Measurements from ENCODE around the gene STC2. TPM values are rescaled to one million over a fixed set of nuclear protein-coding genes. Genes with fewer than 3 reads are reported as not detected.

Gene STC2
- total and polyA plus RNA-seq, 2 experiments from 2014 or later = 27.3 to 132 TPM

DNA sequence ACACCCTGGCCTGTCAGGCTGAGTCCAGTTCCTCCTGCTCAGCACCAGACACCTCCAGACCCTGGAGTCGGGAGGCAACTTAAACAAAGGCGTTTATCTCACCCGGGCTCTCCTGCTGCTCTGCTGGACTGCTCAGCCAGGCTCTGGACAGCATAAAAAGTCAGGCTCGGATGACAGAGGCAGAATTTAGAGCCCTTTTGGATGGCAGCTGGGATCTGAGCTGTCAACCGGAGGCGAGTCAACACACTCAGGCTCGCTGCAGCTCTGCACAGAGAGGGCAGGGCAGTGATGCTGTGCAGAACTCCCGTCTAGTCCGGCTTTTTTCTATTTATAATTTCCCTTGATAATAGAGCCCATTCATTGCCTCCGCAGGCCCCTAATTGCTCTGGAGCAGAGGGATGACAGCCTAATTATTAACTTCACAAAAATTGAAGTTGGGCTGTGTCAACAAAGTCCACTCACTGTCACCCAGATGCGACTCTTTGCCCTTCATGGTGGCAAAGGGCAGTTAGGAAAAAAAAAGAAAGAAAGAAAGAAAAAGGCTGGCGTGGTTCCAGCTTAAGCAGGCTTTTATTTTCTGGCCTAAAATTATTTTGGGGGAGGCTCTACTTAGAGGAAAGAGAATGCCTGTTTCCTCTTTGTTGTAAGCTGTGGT, 37.6 kb downstream of the STC2 start:
- Histone ChIP-seq H3K79me2 (replicated peaks; ENCODE audit: insufficient read depth) (no peaks in the 10 kb centered on the region), H3K27me3 (ENCODE audit: insufficient read depth) (peaks cover 12% of the 10 kb centered on the region), H3K27ac (ENCODE audit: low read depth) (no peak overlapping the region), H3K4me1 (ENCODE audit: insufficient read depth) (peaks cover 22% of the 10 kb centered on the region), H3K4me3 (no peak overlapping the region), H4K20me1 (replicated peaks; ENCODE audit: insufficient read depth) (no peaks in the 10 kb centered on the region), H3F3A (replicated peaks; ENCODE audit: low read depth) (no peaks in the 10 kb centered on the region; the same call in 1 of the 2 replicates), H2AFZ (no peak overlapping the region), H3K36me3 (ENCODE audit: insufficient read depth) (no peaks in the 10 kb centered on the region), H3K9me2 (ENCODE audit: insufficient read depth) (no peaks in the 10 kb centered on the region), H3K4me2 (no peak overlapping the region)
- no peak overlapping the region for H3K4me3 Mint-ChIP-seq
- H3K27ac Mint-ChIP-seq = no peak overlapping the region
- ATAC-seq = no peak
- peaks cover 7% of the 10 kb centered on the region; the same call in 1 of the 3 replicates for H3K36me3 Mint-ChIP-seq (ENCODE audit: low read depth)
- peaks cover 28% of the 10 kb centered on the region for H3K4me1 Mint-ChIP-seq
- TF ChIP-seq CREB1 (CRISPR knock-in tag; IDR thresholded peaks at IDR 0.05; ENCODE audit: low read depth) (no peak), STAT1 (IDR thresholded peaks at IDR 0.05; ENCODE audit: unreplicated experiment) (no peak), POLR2AphosphoS5 (IDR thresholded peaks at IDR 0.05; ENCODE audit: low read depth) (no peak), ZNF114 (CRISPR knock-in tag; IDR thresholded peaks at IDR 0.05) (no peak), ZNF331 (CRISPR knock-in tag; IDR thresholded peaks at IDR 0.05; ENCODE audit: low read depth) (no peak), EZH2phosphoT487 (IDR thresholded peaks at IDR 0.05; ENCODE audit: unreplicated experiment) (no peak), JUNB (IDR thresholded peaks at IDR 0.05; ENCODE audit: unreplicated experiment) (no peak), ETS1 (IDR thresholded peaks at IDR 0.05) (no peak), EZH2 (IDR thresholded peaks at IDR 0.05; ENCODE audit: low read depth, unreplicated experiment) (no peak)
- peaks cover 12% of the 10 kb centered on the region for H3K9me3 Mint-ChIP-seq
- DNase-seq (ENCODE audit: low spot score) = no peak
- H3K27me3 Mint-ChIP-seq (ENCODE audit: insufficient read depth, low read depth, poor library complexity) = peaks cover 25% of the 10 kb centered on the region

DNA sequence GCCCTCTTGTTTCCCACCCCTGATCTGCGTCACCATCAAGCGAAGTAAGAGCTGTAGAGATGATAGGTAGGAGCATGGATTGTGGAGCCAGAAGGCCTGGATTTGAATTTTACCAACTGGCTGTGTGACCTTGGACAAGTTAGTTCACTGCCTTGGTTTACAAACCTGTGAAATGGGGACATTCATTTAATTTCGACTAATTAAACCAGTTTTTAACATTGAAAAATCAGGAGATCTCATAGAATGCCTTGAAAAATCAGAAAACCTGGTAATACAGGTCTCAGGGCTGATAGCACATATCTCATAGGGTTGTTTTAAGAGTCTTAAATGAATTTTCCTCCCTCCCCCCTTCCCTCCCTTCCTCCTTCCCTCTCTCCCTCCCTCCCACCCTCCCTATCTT, 38.8 kb downstream of the STC2 start:
- Histone ChIP-seq H3K4me1 (ENCODE audit: insufficient read depth) (peaks cover 17% of the 10 kb centered on the region), H3K27ac (ENCODE audit: low read depth) (no peak overlapping the region), H3K9me2 (ENCODE audit: insufficient read depth) (no peaks in the 10 kb centered on the region), H2AFZ (no peak overlapping the region), H4K20me1 (replicated peaks; ENCODE audit: insufficient read depth) (no peaks in the 10 kb centered on the region), H3K36me3 (ENCODE audit: insufficient read depth) (no peaks in the 10 kb centered on the region), H3K79me2 (replicated peaks; ENCODE audit: insufficient read depth) (no peaks in the 10 kb centered on the region), H3K4me2 (no peak overlapping the region), H3K27me3 (ENCODE audit: insufficient read depth) (peaks cover 12% of the 10 kb centered on the region), H3F3A (replicated peaks; ENCODE audit: low read depth) (no peaks in the 10 kb centered on the region; the same call in 1 of the 2 replicates), H3K4me3 (no peak overlapping the region)
- DNase-seq (ENCODE audit: low spot score) = no peak
- Mint-ChIP-seq H3K27me3 (ENCODE audit: insufficient read depth, low read depth, poor library complexity) (peaks cover 30% of the 10 kb centered on the region), H3K27ac (no peak overlapping the region), H3K4me1 (peaks cover 24% of the 10 kb centered on the region), H3K36me3 (ENCODE audit: low read depth) (peaks cover 11% of the 10 kb centered on the region), H3K9me3 (peaks cover 19% of the 10 kb centered on the region), H3K4me3 (no peak overlapping the region)
- ATAC-seq = no peak
- TF ChIP-seq ETS1 (IDR thresholded peaks at IDR 0.05) (no peak), REST (IDR thresholded peaks at IDR 0.05; ENCODE audit: unreplicated experiment) (no peak), JUNB (IDR thresholded peaks at IDR 0.05; ENCODE audit: unreplicated experiment) (no peak), ZNF331 (CRISPR knock-in tag; IDR thresholded peaks at IDR 0.05; ENCODE audit: low read depth) (no peak), POLR2AphosphoS5 (IDR thresholded peaks at IDR 0.05; ENCODE audit: low read depth) (no peak), CREB1 (CRISPR knock-in tag; IDR thresholded peaks at IDR 0.05; ENCODE audit: low read depth) (no peak)
- TF ChIP-seq, protein P1, sequence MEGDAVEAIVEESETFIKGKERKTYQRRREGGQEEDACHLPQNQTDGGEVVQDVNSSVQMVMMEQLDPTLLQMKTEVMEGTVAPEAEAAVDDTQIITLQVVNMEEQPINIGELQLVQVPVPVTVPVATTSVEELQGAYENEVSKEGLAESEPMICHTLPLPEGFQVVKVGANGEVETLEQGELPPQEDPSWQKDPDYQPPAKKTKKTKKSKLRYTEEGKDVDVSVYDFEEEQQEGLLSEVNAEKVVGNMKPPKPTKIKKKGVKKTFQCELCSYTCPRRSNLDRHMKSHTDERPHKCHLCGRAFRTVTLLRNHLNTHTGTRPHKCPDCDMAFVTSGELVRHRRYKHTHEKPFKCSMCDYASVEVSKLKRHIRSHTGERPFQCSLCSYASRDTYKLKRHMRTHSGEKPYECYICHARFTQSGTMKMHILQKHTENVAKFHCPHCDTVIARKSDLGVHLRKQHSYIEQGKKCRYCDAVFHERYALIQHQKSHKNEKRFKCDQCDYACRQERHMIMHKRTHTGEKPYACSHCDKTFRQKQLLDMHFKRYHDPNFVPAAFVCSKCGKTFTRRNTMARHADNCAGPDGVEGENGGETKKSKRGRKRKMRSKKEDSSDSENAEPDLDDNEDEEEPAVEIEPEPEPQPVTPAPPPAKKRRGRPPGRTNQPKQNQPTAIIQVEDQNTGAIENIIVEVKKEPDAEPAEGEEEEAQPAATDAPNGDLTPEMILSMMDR (conservative IDR thresholded peaks at IDR 0.05; ENCODE audit: low read depth in 2 of 2) = no peak

All from GM23338 (cell line).